CD1c-positive myeloid dendritic cell (primary cell): Measurements from ENCODE around the gene PDZD2.
"Not testable (repeated sequence)": the region's sequence is repeated elsewhere in the genome, so short reads cannot be mapped to it uniquely, and the experiment has no call there.

Experiments
- DNase-seq: peaks from one replicate; pipeline ENCODE4 v3.0.0-alpha.2; 2016; ENCODE audit errors: extremely low spot score

Gene PDZD2

GRCh38 chr5:32100691-32101302 lies 461.9 kb downstream of the PDZD2 start:
- DNase-seq = no peak

- DNase-seq = no peak
Observed at GRCh38 chr5:32102254-32102986, 463.5 kb downstream of the PDZD2 start.

- no peak for DNase-seq
Observed at GRCh38 chr5:32103521-32103920, 464.6 kb downstream of the PDZD2 start.

GRCh38 chr5:32107291-32107690 lies 468.4 kb downstream of the PDZD2 start:
- DNase-seq = no peak

GRCh38 chr5:32108167-32108566 lies 469.2 kb downstream of the PDZD2 start:
- DNase-seq = no peak

GRCh38 chr5:32109236-32109635 lies 470.3 kb downstream of the PDZD2 start:
- DNase-seq = no peak

- DNase-seq = no peak
Observed at GRCh38 chr5:32110111-32110696, 471.3 kb downstream of the PDZD2 start.

GRCh38 chr5:32115985-32116384 lies 477.1 kb downstream of the PDZD2 start:
- no peak for DNase-seq

GRCh38 chr5:32116574-32117313 lies 477.8 kb downstream of the PDZD2 start:
- no peak for DNase-seq

GRCh38 chr5:32118922-32119321 lies 480.0 kb downstream of the PDZD2 start:
- DNase-seq = not testable (repeated sequence)

- DNase-seq = no peak
Observed at GRCh38 chr5:32123058-32123805, 484.3 kb downstream of the PDZD2 start.

GRCh38 chr5:32123889-32124676 lies 485.2 kb downstream of the PDZD2 start:
- DNase-seq = no peak

GRCh38 chr5:32126691-32127090 lies 487.8 kb downstream of the PDZD2 start:
- no peak for DNase-seq

- DNase-seq = no peak
Observed at GRCh38 chr5:32127711-32128110, 488.8 kb downstream of the PDZD2 start.

- no peak for DNase-seq
Observed at GRCh38 chr5:32129074-32129598, 490.2 kb downstream of the PDZD2 start.

- DNase-seq = no peak
Observed at GRCh38 chr5:32130865-32131264, 491.9 kb downstream of the PDZD2 start.

GRCh38 chr5:32131604-32132003 lies 492.7 kb downstream of the PDZD2 start:
- no peak for DNase-seq

GRCh38 chr5:32132757-32133156 lies 493.8 kb downstream of the PDZD2 start:
- DNase-seq = no peak

GRCh38 chr5:32135086-32135485 lies 496.2 kb downstream of the PDZD2 start:
- DNase-seq = no peak

- DNase-seq = no peak
Observed at GRCh38 chr5:32136342-32136741, 497.4 kb downstream of the PDZD2 start.
